ENCODE results near the gene GDNF. TPM values are rescaled to one million over a fixed set of nuclear protein-coding genes. Genes with fewer than 3 reads are reported as not detected.
"Not testable (repeated sequence)": the region's sequence is repeated elsewhere in the genome, so short reads cannot be mapped to it uniquely, and the experiment has no call there.

GDNF gene
- total RNA-seq, 1 experiment from 2014 or later = not detected

GRCh38 chr5:37816331-37816730 is 23.5 kb downstream of the GDNF start:
- no peak for DNase-seq (ENCODE audit: low spot score)

- DNase-seq (ENCODE audit: low spot score) = no peak
These were observed 23.9 kb downstream of the GDNF start for GRCh38 chr5:37815913-37816312.

GRCh38 chr5:37814699-37815098 is 25.1 kb downstream of the GDNF start:
- DNase-seq (ENCODE audit: low spot score) = peak; percentile 78

- DNase-seq (ENCODE audit: low spot score) = no peak
These were observed 27.5 kb downstream of the GDNF start for GRCh38 chr5:37812365-37812764.

- DNase-seq (ENCODE audit: low spot score) = no peak
These were observed 28.0 kb downstream of the GDNF start for GRCh38 chr5:37811866-37812265.

GRCh38 chr5:37810311-37810710 is 29.5 kb downstream of the GDNF start:
- DNase-seq (ENCODE audit: low spot score) = no peak

- DNase-seq (ENCODE audit: low spot score) = no peak
These were observed 30.9 kb downstream of the GDNF start for GRCh38 chr5:37808945-37809344.

- no peak for DNase-seq (ENCODE audit: low spot score)
These were observed 32.1 kb downstream of the GDNF start for GRCh38 chr5:37807621-37808301.

- no peak for DNase-seq (ENCODE audit: low spot score)
These were observed 32.8 kb downstream of the GDNF start for GRCh38 chr5:37807015-37807414.

- no peak for DNase-seq (ENCODE audit: low spot score)
These were observed 33.4 kb downstream of the GDNF start for GRCh38 chr5:37806476-37806875.

- DNase-seq (ENCODE audit: low spot score) = no peak
These were observed 33.8 kb downstream of the GDNF start for GRCh38 chr5:37806016-37806415.

- no peak for DNase-seq (ENCODE audit: low spot score)
These were observed 35.4 kb downstream of the GDNF start for GRCh38 chr5:37804401-37804800.

- no peak for DNase-seq (ENCODE audit: low spot score)
These were observed 36.4 kb downstream of the GDNF start for GRCh38 chr5:37803487-37803886.

- no peak for DNase-seq (ENCODE audit: low spot score)
These were observed 38.3 kb downstream of the GDNF start for GRCh38 chr5:37801521-37801920.

- peak; percentile 46 for DNase-seq (ENCODE audit: low spot score)
These were observed 39.9 kb downstream of the GDNF start for GRCh38 chr5:37799865-37800421.

- not testable (repeated sequence) for DNase-seq (ENCODE audit: low spot score)
These were observed 43.4 kb downstream of the GDNF start for GRCh38 chr5:37796435-37796834.

- not testable (repeated sequence) for DNase-seq (ENCODE audit: low spot score)
These were observed 44.5 kb downstream of the GDNF start for GRCh38 chr5:37795292-37795691.

GRCh38 chr5:37792975-37793631 is 46.7 kb downstream of the GDNF start:
- DNase-seq (ENCODE audit: low spot score) = no peak

- no peak for DNase-seq (ENCODE audit: low spot score)
These were observed 48.5 kb downstream of the GDNF start for GRCh38 chr5:37791321-37791720.

- DNase-seq (ENCODE audit: low spot score) = no peak
These were observed 49.9 kb downstream of the GDNF start for GRCh38 chr5:37789991-37790390.

GRCh38 chr5:37787742-37788141 is 52.1 kb downstream of the GDNF start:
- DNase-seq (ENCODE audit: low spot score) = no peak

- peak; percentile 40 for DNase-seq (ENCODE audit: low spot score)
These were observed 52.9 kb downstream of the GDNF start for GRCh38 chr5:37786862-37787519.

GRCh38 chr5:37786416-37786815 is 53.4 kb downstream of the GDNF start:
- DNase-seq (ENCODE audit: low spot score) = no peak
